Transverse colon (tissue), 4 donors: ENCODE data around the gene ARHGAP33.
A peak's percentile ranks its signal among the peaks of the same experiment; 100 is the strongest.

ENCODE experiments used
- CTCF ChIP-seq, 5 experiments: fragments of 200-600 bp in 3 of 5; fragments of 450-650 bp in 2 of 5; sonication (generic) in 3 of 5; IDR thresholded peaks; 1 replicate in 2 of 5; 2 replicates in 3 of 5; pipeline ENCODE4 v1.5.1; 2016 to 2017; ENCODE audit warnings: antibody characterized with exemption in 5 of 5, inconsistent platforms in 3 of 5, mild to moderate bottlenecking in 2 of 5, moderate library complexity in 1 of 5
- EP300 ChIP-seq: sonication (generic); formaldehyde crosslinking; IDR thresholded peaks from one replicate; pipeline ENCODE4 v1.6.1; 2017; ENCODE audit warnings: antibody characterized with exemption, low read depth
- POLR2A ChIP-seq: fragments of 450-650 bp; IDR thresholded peaks from one replicate; pipeline ENCODE4 v1.6.1; 2016; ENCODE audit warnings: antibody characterized with exemption, mild to moderate bottlenecking, moderate library complexity
- POLR2AphosphoS5 ChIP-seq, 3 donors: sonication (generic); formaldehyde crosslinking; IDR thresholded peaks; one replicate each; pipeline ENCODE4 v1.6.1; 2016; ENCODE audit warnings: antibody characterized with exemption in 3 of 3

GRCh38 chr19:35755550-35756376 lies 19.6 kb upstream of the ARHGAP33 start:
- TF ChIP-seq POLR2A (no peak), EP300 (peak; percentile 82), CTCF (IDR thresholded peaks at IDR 0.05) (no peak), POLR2AphosphoS5 (IDR thresholded peaks at IDR 0.05) (peak; percentile 29 to 65 (median 63))
